Measurements from ENCODE around the gene OVCA2. TPM values are rescaled to one million over a fixed set of nuclear protein-coding genes. Genes with fewer than 3 reads are reported as not detected.

OVCA2 gene
- total RNA-seq, 1 experiment from 2014 or later: 35.4 TPM

DNA sequence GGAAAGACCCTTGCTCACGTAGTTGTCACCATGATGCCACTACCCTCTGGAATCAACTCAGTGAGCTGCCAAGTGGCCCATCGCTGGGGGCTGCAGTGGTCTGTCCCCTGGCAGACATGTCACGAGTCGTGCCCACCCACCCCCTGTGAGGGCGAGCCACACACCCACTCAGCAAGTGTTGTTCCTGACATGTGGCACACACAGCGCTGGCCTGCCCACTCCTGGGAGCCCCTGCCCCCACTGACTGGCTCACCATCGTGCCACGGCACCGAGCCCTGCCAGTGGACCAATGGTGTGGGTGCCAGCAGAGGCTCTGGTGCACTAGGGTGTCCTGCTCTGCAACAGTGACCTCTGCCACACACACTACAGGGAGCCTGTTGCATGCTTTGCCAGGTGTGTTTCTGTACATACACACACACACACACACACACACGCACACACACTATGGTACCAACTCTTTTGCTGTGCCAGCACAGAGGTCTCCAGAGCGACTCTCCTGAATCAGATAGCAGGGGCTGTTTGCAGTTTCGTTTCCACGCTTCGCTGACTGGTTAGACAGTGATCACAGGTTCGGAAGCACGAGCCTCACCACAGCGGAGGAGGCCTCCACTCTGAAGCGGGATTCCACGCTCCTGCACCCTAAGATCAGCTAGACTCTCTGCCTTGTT is 24.4 kb upstream of the OVCA2 start:
- BruUV-seq (replicated peaks): no TSS peak
- Histone ChIP-seq H3K4me1 (replicated peaks; ENCODE audit: insufficient read depth) (peaks cover 26% of the 10 kb centered on the region), H3K4me3 (no peak overlapping the region), H3F3A (ENCODE audit: insufficient read depth, low read depth) (peaks cover 21% of the 10 kb centered on the region), H2AFZ (no peak overlapping the region), H3K27ac (no peak overlapping the region), H3K79me2 (ENCODE audit: low read depth) (no peaks in the 10 kb centered on the region), H4K20me1 (ENCODE audit: insufficient read depth) (no peaks in the 10 kb centered on the region), H3K9me3 (ENCODE audit: insufficient read depth, low read depth) (no peaks in the 10 kb centered on the region), H3K4me2 (no peak overlapping the region), H3K36me3 (ENCODE audit: low read depth) (no peaks in the 10 kb centered on the region), H3K9me2 (ENCODE audit: insufficient read depth) (no peaks in the 10 kb centered on the region), H3K27me3 (ENCODE audit: insufficient read depth, low read depth) (peaks cover 17% of the 10 kb centered on the region)
- intact Hi-C loops (cut with micrococcal nuclease; ENCODE audit: unreplicated experiment): loop anchor here (10.0 kb wide), 1 partner anchor 303 kb away; the partner anchor contains the start of gene TLCD2
- ChIA-PET POLR2A (ENCODE audit: unreplicated experiment) (no interaction called here), CTCF (no interaction called here)
- DNase-seq: peak in 1 of 2 experiments; percentile 28
- TF ChIP-seq EZH2 (IDR thresholded peaks at IDR 0.05; ENCODE audit: low read depth) (no peak), CTCF (conservative IDR thresholded peaks at IDR 0.05) (no peak)

DNA sequence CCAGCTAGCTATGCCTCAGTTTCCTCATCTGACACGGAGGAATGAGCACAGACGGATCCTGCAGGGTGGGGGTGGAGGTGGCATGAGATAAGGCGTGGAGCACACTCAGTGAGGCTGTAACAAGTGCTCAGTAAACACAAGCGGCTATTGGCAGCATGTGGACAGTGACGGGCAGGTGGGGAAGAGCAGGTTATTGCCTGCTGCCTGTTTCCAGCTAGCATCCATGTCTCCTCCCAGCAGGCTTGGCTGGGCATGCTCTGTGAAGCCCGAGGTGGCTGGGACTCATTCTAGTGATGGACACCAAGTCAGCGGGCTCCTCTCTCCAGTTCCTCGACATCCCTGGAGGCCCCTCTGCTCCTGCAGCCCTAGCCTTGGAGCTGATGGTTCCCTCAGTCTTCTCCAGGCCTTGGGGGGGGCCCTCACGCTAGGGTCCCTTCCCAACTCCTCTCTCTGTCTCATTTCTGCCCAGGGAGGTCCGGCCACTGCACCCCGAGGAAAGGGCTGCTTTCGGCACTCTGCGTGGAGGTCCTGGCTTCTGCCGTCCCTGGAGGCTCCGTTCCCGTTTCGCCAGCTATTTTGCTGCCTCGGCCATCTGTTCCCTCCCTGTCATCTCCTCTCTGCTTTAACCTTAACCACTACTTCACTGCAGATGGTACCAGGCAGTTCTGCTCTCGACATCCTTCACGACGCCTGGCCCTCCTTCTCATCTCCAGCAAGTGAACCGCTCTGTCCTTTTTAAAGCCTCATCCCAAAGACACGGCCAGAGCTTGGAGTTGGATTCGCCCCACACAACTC is 22.9 kb upstream of the OVCA2 start:
- H4K20me1 ChIP-seq (ENCODE audit: insufficient read depth): no peaks in the 10 kb centered on the region
- TF ChIP-seq CTCF (conservative IDR thresholded peaks at IDR 0.05) (no peak), EZH2 (IDR thresholded peaks at IDR 0.05; ENCODE audit: low read depth) (no peak)
- DNase-seq: peak in 1 of 2 experiments; percentile 20
- H3K36me3 ChIP-seq (ENCODE audit: low read depth): no peaks in the 10 kb centered on the region
- H3F3A ChIP-seq (ENCODE audit: insufficient read depth, low read depth): peaks cover 18% of the 10 kb centered on the region; the same call in 1 of the 2 replicates
- CTCF ChIA-PET: interaction anchor here (0.5 kb wide), 2 partner anchors 17 to 445 kb away, joined by 3 read pairs; no protein-coding TSS in a partner anchor
- no peak overlapping the region for H3K4me3 ChIP-seq
- intact Hi-C loops (cut with micrococcal nuclease; ENCODE audit: unreplicated experiment): loop anchor here (10.0 kb wide), 1 partner anchor 304 kb away; the partner anchor contains the start of gene TLCD2
- no peaks in the 10 kb centered on the region for H3K9me3 ChIP-seq (ENCODE audit: insufficient read depth, low read depth)
- no peaks in the 10 kb centered on the region for H3K79me2 ChIP-seq (ENCODE audit: low read depth)
- H3K4me1 ChIP-seq (replicated peaks; ENCODE audit: insufficient read depth): peaks cover 11% of the 10 kb centered on the region
- H2AFZ ChIP-seq: no peak overlapping the region
- no TSS peak for BruUV-seq (replicated peaks)
- no peak overlapping the region for H3K4me2 ChIP-seq
- no peaks in the 10 kb centered on the region for H3K9me2 ChIP-seq (ENCODE audit: insufficient read depth)
- POLR2A ChIA-PET (ENCODE audit: unreplicated experiment): no interaction called here
- H3K27me3 ChIP-seq (ENCODE audit: insufficient read depth, low read depth): peaks cover 23% of the 10 kb centered on the region
- no peak overlapping the region for H3K27ac ChIP-seq

DNA sequence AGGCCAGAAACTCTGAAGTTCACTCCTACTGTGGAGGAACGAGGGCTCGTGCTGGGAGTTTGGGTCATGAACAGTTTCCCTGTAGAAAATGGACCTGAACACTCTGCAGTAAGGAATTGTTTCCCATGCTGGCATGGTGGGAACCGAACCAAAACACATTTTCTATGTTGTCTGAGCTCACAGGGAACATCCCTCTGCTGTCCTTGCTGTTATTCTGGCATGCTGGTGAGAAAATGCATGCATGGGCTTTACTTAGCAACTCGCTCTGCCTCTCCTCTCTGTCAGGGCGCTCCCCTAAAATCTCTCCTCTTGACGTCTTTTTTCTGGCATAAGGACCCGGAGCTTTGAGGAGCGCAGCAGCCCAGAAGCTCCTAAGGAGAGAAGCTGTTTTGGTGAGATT is 22.1 kb upstream of the OVCA2 start:
- peaks cover 9% of the 10 kb centered on the region for H3K4me1 ChIP-seq (replicated peaks; ENCODE audit: insufficient read depth)
- no peaks in the 10 kb centered on the region for H3K79me2 ChIP-seq (ENCODE audit: low read depth)
- H3K27me3 ChIP-seq (ENCODE audit: insufficient read depth, low read depth): peaks cover 31% of the 10 kb centered on the region
- peak in 1 of 2 experiments; percentile 4 for DNase-seq
- no peaks in the 10 kb centered on the region for H3K36me3 ChIP-seq (ENCODE audit: low read depth)
- no peaks in the 10 kb centered on the region for H4K20me1 ChIP-seq (ENCODE audit: insufficient read depth)
- H3K4me3 ChIP-seq: no peak overlapping the region
- no peaks in the 10 kb centered on the region for H3K9me2 ChIP-seq (ENCODE audit: insufficient read depth)
- no peak overlapping the region for H2AFZ ChIP-seq
- 0 out of 2 replicates have a peak, but pooled peaks cover 9% of the 10 kb centered on the region for H3F3A ChIP-seq (ENCODE audit: insufficient read depth, low read depth)
- no peaks in the 10 kb centered on the region for H3K9me3 ChIP-seq (ENCODE audit: insufficient read depth, low read depth)
- TF ChIP-seq EZH2 (IDR thresholded peaks at IDR 0.05; ENCODE audit: low read depth): no peak
- TF ChIP-seq CTCF (conservative IDR thresholded peaks at IDR 0.05): no peak
- ChIA-PET POLR2A (ENCODE audit: unreplicated experiment) (interaction anchor here (0.6 kb wide), 1 partner anchor 54 kb away, joined by 4 read pairs; no protein-coding TSS in a partner anchor), CTCF (interaction anchor here (0.5 to 0.7 kb wide), 3 partner anchors 111 to 1087 kb away, joined by 3 to 4 read pairs (median 3); no protein-coding TSS in a partner anchor)
- H3K4me2 ChIP-seq: no peak overlapping the region
- intact Hi-C loops (cut with micrococcal nuclease; ENCODE audit: unreplicated experiment): loop anchor here (10.0 kb wide), 1 partner anchor 305 kb away; the partner anchor contains the start of gene TLCD2
- no peak overlapping the region for H3K27ac ChIP-seq
- BruUV-seq (replicated peaks): no TSS peak

Measured in PC-9 (cell line).